HG02885 (cell line): ENCODE measurements around the gene RARG.
"Not testable (repeated sequence)": the region's sequence is repeated elsewhere in the genome, so short reads cannot be mapped to it uniquely, and the experiment has no call there.

ENCODE experiments used
- ATAC-seq: cut with Tn5 transposase; IDR thresholded peaks from one replicate; pipeline ENCODE4 v1.9.1; 2021; ENCODE audit warnings: mild to moderate bottlenecking; ENCODE audit not compliant: unreplicated experiment, poor library complexity

Gene RARG

DNA sequence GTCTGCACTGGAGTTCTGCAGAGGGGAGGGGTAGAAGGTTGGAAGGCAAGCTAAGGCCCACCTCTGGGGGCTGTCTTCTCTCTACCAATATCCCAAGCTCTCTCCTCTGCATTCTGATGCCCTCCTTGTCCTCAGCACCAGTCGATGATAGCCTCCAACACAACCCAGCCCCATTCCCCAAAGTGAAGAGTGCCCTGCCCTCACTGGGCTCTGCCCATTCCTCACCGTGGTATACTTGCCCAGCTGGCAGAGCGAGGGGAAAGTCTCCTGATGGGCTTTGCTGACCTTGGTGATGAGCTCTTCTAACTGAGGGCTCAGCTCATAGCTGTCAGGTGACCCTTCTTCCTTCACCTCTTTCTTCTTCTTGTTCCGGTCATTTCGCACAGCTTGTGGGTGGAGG, 17.8 kb downstream of the RARG start:
- ATAC-seq: no peak

DNA sequence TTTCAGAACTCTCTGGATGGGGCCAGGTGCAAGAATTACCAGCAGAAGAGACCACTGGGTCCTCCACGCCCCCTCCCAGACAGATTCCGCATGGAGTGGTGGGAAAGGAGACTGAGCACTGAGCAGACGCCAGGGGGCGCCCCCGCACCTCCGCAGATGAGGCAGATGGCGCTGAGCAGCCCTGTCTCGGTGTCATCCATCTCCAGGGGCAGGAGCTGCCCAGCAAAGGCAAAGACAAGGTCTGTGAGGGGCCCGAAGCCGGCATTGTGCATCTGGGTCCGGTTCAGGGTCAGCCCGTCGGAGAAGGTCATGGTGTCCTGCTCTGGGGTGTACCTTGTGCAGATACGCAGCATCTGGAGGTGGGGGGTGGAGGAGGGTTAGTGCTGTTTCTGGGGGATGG, 18.7 kb downstream of the RARG start:
- ATAC-seq: peak; percentile 60

DNA sequence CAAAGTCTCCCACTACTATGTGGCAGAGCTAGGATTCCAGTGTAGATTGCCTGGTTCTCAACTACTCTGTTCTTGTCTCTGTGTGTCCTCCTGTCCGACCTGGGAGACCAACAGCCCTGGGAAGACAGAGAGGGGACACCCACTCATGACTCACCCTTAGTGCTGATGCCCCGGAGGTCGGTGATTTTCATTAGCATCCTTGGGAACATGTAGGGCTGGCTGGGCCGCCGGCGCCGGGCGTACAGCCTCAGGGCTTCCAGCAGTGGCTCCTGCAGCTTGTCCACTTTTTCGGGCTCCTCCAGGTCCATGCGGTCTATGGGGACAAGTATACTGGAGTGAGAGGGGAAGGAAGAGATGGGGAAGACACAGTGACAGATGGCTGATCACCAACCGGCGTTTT, 19.1 kb downstream of the RARG start:
- no peak for ATAC-seq

DNA sequence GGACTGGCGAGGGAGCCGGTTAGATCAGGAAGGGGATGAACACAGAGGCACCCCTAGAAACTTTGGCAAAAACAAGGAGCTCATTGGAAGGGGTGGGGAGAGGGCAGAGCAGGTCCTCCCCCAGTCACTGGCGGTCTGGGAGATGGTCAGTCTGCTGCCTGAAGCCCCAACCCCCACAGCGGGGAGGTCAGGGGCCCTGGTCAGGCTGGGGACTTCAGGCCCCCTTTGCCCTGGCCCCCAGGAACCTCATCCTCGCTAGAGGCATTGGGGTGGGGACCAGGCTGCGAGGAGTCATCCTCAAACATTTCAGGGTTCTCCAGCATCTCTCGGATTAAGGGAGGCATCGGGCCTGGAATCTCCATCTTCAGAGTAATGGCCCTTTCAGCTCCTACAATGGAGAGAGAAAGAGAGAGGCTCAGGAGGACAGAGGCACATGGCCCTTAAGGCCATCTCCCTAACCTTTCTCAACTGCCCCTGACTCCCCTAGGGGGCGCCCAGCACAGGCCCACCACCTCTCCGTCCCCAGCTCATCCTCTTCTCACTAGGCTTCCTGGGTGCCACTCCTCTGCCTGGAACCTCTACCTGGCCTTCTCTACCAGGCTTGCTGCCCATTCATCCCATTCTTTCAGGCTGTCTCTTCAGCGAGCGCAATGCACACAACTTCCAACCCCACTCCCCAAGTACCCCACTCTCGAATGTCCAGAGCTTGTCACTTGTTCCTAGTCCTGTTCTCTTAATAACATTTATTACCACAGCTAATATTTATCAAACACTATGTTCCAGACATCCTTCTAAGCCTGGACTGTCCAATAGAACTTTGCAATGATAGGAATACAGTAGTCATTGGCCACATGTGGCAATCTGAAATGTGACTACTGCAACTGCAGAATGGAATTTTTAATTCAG, 20.3 kb downstream of the RARG start:
- ATAC-seq: no peak

DNA sequence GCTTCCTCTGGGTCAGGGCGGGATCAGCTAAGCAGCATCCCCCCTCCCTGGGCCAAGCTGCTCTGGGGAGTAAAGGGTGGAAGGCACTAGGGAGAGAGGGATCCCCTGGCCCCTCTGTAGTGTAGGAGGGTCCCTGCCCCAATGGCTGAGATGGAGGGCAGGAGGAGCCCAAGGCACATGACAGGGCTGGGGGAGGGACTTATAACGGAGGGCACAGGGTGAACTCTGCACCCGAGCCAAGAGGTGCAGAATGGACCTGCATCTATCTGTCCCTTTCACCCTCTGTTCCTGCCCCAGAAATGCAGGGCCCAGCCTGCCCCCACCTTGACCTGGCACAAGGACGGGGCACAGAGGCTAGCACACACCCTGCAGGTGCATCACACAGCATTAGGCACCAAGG, 21.2 kb downstream of the RARG start:
- ATAC-seq: no peak

DNA sequence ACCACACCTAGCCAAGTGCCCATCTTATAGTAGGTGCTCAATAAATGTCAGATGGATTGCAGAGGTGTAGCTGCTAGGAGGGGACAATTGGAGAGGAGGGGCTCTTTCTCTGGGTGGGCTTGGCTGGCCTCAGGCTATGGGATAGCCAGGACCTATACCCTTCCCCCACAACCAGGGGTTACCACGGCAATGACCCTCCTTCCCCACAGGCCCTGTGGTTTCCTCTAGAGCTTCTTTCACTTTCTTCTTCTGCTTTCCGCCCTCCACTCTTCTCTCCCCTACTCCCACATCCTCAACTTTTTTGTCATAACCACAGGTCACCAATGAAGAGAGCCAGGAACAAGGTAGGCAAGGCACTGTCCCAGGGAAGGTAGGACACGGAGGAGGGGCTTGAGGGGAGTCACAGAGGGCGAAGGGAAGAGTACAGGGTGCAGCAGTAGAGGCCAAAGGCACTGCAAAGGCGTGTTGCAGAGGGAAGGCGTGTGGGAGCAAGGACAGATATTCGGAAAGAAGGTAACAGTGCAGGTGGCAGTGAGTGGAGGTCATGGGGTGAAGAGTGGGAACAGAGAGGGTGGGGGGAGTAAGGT, 23.0 kb downstream of the RARG start:
- peak; percentile 41 for ATAC-seq

DNA sequence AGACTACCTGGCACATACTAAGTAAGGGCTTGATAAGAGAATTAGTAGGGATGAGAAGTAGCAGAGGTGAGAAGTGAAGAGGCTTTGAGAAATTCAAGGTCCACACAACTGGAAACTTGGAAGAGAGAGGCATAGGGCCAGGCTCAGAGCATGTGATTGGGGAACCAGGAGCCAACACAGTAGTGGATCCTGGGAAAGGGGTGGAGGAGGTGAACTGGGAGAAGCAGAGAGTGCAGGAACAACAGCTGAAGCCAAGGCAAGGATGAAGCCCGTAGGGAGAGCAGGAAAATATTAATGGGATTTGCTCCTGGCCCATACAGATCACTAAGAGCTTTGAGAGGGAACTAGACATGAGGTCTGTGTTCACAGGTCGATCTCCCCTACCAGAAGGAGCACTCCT, 23.6 kb downstream of the RARG start:
- no peak for ATAC-seq

DNA sequence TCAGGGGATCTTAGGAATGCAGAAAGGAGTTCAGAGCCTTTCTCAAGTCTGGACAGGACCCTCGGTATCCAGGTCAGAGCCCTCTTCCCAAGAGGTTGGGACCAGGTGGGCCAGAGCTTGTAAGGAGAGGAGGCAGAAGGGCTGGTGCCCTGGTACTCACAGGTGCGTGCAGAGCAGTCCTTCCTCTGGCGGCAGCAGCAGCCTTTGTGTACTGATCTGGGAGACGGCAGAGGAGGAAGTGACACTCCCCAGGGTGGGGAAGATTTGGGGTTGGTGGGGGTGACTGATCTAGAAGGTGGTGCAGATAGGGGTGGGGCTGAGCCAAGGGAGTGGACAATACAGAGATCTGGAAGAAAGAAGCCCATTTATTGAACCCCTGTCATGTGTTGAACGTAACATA, 25.0 kb downstream of the RARG start, which contains the start of gene ITGB7:
Gene ITGB7, minus strand, starts transcription at position 210 of the 400 bp plus-strand sequence. CDS start 6,808 bp downstream, outside the sequence.
- peak; percentile 47 for ATAC-seq

DNA sequence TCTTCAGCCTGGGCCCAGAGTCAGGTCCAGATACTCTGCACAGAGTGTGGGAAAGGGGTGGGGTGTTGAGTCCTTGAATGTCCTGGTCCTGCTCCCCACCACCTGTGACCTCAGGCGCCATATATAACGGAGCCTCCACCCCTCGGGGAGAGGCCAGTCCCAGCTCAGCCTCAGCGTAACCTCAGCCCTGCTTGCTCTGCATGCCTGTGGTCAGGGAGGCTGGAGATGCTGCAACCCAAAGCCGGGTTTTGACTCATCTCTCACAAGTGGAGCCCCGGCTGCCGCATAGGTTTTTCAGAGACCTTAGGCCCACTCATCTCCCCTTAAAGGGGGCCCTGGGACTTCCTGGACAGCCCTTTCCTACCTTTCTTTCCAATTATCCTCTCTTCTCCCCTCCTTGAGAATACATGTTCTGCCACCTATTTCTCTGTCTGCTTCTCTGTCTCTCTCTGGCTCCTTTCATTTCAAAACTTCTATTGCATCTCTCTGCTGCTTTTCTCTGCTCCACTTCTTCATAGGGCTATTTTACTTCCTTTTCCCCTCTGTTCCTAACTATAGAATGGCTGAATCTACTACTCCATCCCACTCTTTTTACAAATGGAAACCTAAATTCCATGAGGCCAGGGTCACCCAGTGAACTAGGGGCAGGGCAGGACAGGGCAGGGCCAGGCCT, 26.1 kb downstream of the RARG start:
- peak; percentile 78 for ATAC-seq

DNA sequence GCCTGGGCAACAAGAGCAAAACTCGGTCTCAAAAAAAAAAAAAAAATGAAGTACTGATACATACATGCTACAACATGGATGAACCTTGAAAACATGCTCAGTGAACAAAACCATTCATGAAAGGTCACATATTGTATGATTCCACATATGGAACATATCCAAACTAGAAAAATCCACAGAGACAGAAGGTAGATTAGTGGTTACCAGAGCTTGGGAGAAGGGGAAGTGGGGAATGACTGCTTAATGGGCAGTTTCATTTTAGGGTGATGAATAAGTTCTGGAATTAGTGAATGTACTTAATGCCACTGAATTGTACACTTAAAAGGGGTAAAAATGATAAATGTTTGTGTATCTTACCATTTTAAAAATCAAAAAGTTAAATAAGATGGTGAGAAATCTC, 27.7 kb downstream of the RARG start:
- no peak for ATAC-seq

DNA sequence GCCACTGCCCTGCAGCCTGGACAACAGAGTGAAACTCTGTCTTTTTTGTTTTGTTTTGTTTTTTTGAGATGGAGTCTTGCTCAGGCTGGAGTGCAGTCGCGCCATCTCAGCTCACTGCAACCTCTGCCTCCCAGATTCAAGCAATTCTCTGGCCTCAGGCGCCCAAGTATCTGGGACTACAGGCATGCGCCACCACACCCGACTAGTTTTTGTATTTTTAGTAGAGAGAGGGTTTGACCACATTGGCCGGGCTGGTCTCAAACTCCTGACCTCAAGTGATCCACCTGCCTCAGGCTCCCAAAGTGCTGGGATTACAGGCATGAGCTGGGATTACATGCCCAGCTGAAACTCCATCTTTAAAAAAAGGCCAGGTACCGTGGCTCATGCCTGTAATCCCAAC, 29.7 kb downstream of the RARG start:
- not testable (repeated sequence) for ATAC-seq

DNA sequence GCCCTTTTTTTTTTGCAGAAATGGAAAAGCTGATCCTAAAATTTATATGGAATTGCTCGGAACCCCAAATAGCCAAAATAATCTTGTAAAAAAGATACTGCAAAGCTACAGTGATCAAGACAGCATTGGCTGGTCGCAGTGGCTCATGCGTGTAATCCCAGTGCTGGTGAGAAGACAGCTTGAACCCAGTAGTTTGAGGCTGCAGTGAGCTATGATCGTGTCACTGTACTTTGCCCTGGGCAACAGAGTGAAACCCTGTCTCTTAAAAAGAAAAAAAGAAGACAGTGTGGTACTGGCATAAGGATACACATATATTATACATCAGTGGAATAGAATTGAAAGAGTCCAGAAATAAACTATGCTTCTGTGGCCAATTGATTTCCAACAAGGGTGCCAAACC, 30.4 kb downstream of the RARG start:
- ATAC-seq: no peak

DNA sequence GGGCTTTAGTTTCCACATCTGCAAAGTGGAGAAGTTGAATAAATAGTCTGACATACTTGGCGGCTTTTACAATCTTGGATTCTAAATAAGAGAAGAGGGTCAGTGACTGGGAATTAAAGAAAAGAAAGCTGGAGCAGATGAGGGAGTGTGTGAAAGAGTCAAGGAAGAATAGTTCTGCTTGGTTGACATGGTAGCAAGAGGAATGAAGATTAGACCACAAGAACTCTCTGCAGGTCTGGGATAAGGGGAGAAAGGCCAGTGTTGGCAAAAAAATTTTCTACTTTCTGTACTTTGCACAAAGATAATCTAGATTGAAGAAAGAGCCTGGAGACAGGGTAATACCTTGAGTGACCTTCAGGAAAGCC, 30.9 kb downstream of the RARG start:
- no peak for ATAC-seq

DNA sequence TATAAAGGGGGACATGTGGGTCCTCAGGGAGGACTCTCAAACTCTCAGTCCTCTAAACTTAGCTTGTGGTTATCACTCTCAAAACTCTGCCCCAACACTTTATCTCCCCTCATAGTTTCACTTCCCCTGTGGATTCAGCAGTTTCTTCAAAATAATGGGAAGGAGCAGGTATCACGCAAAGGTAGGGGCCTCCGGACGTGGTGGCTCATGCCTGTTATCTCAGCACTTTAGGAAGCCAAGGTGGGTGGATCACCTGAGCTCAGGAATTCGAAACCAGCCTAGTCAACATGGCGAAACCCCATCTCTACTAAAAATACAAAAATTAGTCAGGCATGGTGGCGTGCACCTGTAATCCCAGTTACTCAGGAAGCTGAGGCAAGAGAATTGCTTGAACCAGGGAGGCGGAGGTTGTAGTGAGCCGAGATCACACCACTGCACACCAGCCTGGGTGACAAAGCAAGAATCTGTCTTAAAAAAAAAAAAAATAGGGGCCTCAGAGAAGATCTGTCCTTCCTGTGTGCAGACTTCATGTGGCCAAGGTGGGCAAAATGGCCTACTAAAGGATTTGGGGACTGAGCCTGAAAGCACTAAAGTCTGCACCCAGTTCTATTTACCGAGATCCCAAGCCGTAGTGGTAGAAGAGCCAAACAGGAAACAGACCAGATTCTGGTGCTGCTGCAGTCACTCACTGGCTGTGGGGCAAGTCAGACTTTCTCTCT, 31.4 kb downstream of the RARG start:
- peak; percentile 57 for ATAC-seq

DNA sequence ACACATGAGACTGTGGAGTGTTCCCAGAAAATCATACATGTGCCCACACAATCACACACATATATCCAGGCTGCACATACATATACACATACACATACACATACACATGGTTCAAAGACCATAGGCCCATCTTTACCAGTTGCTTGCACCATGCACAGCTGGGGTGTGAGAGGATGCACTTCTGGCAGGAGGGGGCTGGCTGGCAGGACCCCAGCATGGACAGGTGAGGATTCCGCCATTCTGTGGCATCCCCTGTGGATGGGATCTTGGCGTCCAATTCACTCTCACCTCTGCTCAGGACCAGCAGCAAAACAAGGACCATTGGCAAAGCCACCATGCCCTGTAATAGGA, 31.9 kb downstream of the RARG start:
- peak; percentile 17 for ATAC-seq

DNA sequence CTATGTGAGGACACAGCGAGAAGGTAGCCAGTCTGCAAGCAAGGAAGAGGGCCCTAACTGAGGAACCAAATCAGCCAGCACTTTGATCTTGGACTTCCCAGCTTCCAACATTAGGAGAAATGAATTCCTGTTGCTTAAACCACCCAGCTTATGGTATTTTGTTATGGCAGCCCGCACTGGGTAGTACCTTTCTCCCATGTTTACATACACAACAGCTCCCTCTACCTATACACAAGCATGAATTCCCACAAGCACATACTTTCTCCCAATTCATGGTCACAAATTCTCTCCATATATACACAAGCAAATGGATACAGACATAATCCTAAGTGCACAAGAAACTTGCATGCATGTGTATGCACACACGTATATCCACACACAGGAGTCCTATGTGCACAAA, 32.3 kb downstream of the RARG start:
- no peak for ATAC-seq

DNA sequence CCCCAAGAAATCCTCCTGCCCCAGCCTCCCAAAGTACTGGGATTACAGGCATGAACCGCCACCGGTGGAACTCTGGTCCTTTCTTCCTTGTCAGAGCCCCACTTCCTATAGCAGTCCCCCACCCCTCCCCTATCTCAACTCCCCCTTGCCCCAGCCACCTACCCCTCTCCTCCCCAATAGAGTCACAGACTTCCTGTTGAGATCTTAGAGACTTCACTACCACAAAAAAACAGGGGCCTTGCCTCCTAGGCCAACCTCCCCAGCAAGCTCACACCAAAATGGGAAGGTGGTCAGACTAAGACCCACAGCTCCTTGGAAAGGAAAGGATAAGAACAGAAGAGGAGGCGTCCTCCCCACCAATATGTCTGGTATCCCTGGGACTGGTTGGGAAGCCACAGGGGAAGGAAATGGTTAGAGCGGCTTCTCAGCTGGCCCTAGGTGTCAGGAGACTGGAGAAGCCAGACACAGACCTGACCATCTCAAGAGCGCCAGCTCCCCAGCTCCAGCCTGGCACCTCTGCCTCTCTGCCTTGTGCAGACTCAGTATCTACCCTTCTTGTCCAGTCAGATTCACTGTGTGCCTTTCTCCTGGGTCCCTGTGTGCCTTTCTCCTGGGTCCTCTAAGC, 33.4 kb downstream of the RARG start:
- ATAC-seq: no peak

DNA sequence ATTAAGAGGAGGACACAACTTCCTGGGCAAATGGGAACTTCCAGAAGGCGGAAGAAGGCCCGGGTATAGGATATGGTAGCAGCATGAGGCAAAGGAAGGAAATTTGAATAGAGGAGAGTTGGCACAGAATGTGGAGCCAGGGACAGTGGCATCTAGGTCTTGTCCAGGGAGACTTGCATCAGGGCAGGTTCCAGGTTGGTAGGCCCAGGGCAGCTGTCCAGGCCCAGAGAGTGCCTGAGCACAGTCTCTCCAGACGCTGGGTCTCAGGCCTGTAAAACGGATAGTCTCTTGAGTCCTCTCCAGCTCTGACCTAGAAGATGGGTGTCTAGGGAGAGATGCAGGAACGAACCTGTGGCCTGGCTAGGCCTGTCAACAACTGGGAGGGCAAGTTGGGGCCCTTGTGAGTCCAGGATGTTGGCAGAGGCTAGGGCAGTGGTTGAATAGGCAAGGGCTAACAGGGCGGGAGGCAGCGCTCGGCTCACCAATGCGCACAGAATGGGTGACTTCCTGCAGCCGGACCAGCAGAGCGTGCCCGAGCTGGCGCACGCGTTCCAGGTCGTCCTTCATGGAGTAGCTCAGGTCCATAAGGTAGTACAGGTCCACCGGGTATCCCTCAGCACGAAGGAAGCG, 34.9 kb downstream of the RARG start:
- no peak for ATAC-seq

DNA sequence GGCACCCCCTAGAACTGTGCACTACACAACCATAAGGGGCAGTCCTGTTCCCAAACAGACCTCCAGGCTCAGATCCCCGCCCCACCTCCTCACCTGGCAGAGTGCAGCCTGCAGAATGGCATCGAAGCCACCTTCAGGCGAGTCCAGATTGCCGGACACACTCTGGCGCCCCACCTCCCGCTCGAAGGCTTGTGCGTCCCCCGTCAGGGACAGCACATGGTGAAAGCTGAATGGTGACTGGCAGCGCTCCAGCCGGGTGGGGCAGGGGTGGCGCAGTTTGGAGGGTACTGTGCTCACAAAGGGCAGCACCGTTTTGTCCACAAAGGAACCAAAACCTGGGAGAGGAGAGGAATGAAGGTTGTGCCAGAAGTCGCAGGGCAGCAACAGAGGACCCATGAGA, 35.5 kb downstream of the RARG start:
- no peak for ATAC-seq
